HEK293 (cell line): ENCODE results near the gene IL1RAPL1.
"Not testable (repeated sequence)": the region's sequence is repeated elsewhere in the genome, so short reads cannot be mapped to it uniquely, and the experiment has no call there.

Experiments
- CTCF ChIA-PET: fragments of 350-600 bp; formaldehyde crosslinking; extraction: SDS; loops from one replicate; lab custom pipeline; 2021; ENCODE audit warnings: antibody characterized with exemption; lab: Yijun Ruan, JAX
- POLR2A ChIA-PET: fragments of 300-600 bp; formaldehyde crosslinking; extraction: SDS; loops from one replicate; lab custom pipeline; 2020; ENCODE audit warnings: antibody characterized with exemption, inconsistent platforms; lab: Yijun Ruan, JAX
- H3K27ac ChIP-seq: fragments of 200-500 bp; sonication (Bioruptor generic); 2 replicates; pipeline ENCODE4 v1.5.1; 2014; ENCODE audit warnings: low read depth, low read length, control low read depth, inconsistent platforms; ENCODE audit errors: extremely low read depth
- H3K36me3 ChIP-seq, 2 experiments: fragments of 200-500 bp in 1 of 2; sonication (Bioruptor generic) in 1 of 2; 1 replicate in 1 of 2; 2 replicates in 1 of 2; pipeline ENCODE4 v1.5.1; 2014 to 2017; ENCODE audit warnings: inconsistent platforms in 2 of 2, low read length in 2 of 2; ENCODE audit not compliant: control insufficient read depth in 2 of 2, insufficient read depth in 1 of 2
- H3K4me1 ChIP-seq: fragments of 200-500 bp; sonication (Bioruptor generic); 2 replicates; pipeline ENCODE4 v1.5.1; 2014; ENCODE audit warnings: mild to moderate bottlenecking, low read length, inconsistent platforms; ENCODE audit not compliant: control insufficient read depth, insufficient read depth
- H3K4me3 ChIP-seq: 2 replicates; pipeline ENCODE4 v1.5.1; 2011; ENCODE audit warnings: low read depth, mild to moderate bottlenecking, control low read depth, low read length, moderate library complexity
- H3K9me3 ChIP-seq: fragments of 200-500 bp; sonication (Bioruptor generic); 2 replicates; pipeline ENCODE4 v1.5.1; 2014; ENCODE audit warnings: low read depth, low read length, inconsistent platforms; ENCODE audit not compliant: control insufficient read depth, insufficient read depth
- BCL11B ChIP-seq: fragments of 450-650 bp; formaldehyde crosslinking; IDR thresholded peaks from 2 replicates; pipeline ENCODE4 v1.5.1; 2016; ENCODE audit warnings: low read depth, missing biosample characterization, missing genetic modification characterization
- HIC1 ChIP-seq: fragments of 450-650 bp; formaldehyde crosslinking; IDR thresholded peaks from 2 replicates; pipeline ENCODE4 v1.5.1; 2016; ENCODE audit warnings: missing biosample characterization, missing genetic modification characterization
- HOXC10 ChIP-seq: sonication (generic); formaldehyde crosslinking; IDR thresholded peaks from 2 replicates; pipeline ENCODE4 v1.8.1; 2023; ENCODE audit warnings: mild to moderate bottlenecking, missing genetic modification reagents
- HOXD13 ChIP-seq: sonication (generic); formaldehyde crosslinking; IDR thresholded peaks from 2 replicates; pipeline ENCODE4 v1.8.0; 2022; ENCODE audit warnings: missing genetic modification reagents, borderline replicate concordance
- SP2 ChIP-seq: fragments of 450-650 bp; formaldehyde crosslinking; IDR thresholded peaks from 2 replicates; pipeline ENCODE4 v1.5.1; 2016; ENCODE audit warnings: missing biosample characterization, missing genetic modification characterization
- ZBTB11 ChIP-seq: fragments of 450-650 bp; formaldehyde crosslinking; conservative IDR thresholded peaks from 2 replicates; pipeline ENCODE4 v1.5.1; 2016; ENCODE audit warnings: low read depth, missing biosample characterization, missing genetic modification characterization
- ZBTB8A ChIP-seq: fragments of 450-650 bp; formaldehyde crosslinking; IDR thresholded peaks from 2 replicates; pipeline ENCODE4 v1.5.1; 2016; ENCODE audit warnings: missing biosample characterization, missing genetic modification characterization
- ZNF10 ChIP-seq: fragments of 450-650 bp; formaldehyde crosslinking; IDR thresholded peaks from 2 replicates; pipeline ENCODE4 v1.5.1; 2017; ENCODE audit warnings: missing biosample characterization, missing genetic modification characterization
- ZNF221 ChIP-seq: fragments of 450-650 bp; formaldehyde crosslinking; IDR thresholded peaks from 2 replicates; pipeline ENCODE4 v1.5.1; 2017; ENCODE audit warnings: missing biosample characterization, missing genetic modification characterization, borderline replicate concordance
- ZNF335 ChIP-seq: fragments of 450-650 bp; formaldehyde crosslinking; conservative IDR thresholded peaks from 2 replicates; pipeline ENCODE4 v1.5.1; 2016; ENCODE audit warnings: missing biosample characterization, missing genetic modification characterization
- ZNF37A ChIP-seq: fragments of 450-650 bp; IDR thresholded peaks from 2 replicates; pipeline ENCODE4 v1.5.1; 2018; ENCODE audit warnings: missing biosample characterization, missing genetic modification characterization
- ZNF394 ChIP-seq: fragments of 450-650 bp; formaldehyde crosslinking; IDR thresholded peaks from 2 replicates; pipeline ENCODE4 v1.5.1; 2016; ENCODE audit warnings: missing biosample characterization, missing genetic modification characterization, mild to moderate bottlenecking, moderate library complexity, borderline replicate concordance
- ZNF510 ChIP-seq: fragments of 450-650 bp; formaldehyde crosslinking; IDR thresholded peaks from 2 replicates; pipeline ENCODE4 v1.5.1; 2018; ENCODE audit warnings: mild to moderate bottlenecking, missing genetic modification characterization, missing biosample characterization; ENCODE audit not compliant: insufficient replicate concordance
- ZNF560 ChIP-seq: fragments of 450-650 bp; formaldehyde crosslinking; IDR thresholded peaks from 2 replicates; pipeline ENCODE4 v1.5.1; 2017; ENCODE audit warnings: missing biosample characterization, missing genetic modification characterization, borderline replicate concordance
- ZNF645 ChIP-seq: fragments of 450-650 bp; formaldehyde crosslinking; IDR thresholded peaks from 2 replicates; pipeline ENCODE4; 2016; ENCODE audit warnings: missing biosample characterization, missing genetic modification characterization
- ZNF792 ChIP-seq: fragments of 450-650 bp; formaldehyde crosslinking; IDR thresholded peaks from 2 replicates; pipeline ENCODE4 v1.5.1; 2016; ENCODE audit warnings: missing biosample characterization, missing genetic modification characterization
- ZSCAN18 ChIP-seq: fragments of 450-650 bp; formaldehyde crosslinking; IDR thresholded peaks from 2 replicates; pipeline ENCODE4 v1.5.1; 2016; ENCODE audit warnings: missing biosample characterization, missing genetic modification characterization
- TF ChIP-seq, protein P1 (sequence below): fragments of 450-650 bp; formaldehyde crosslinking; IDR thresholded peaks from 2 replicates; pipeline ENCODE4 v1.5.1; 2016; ENCODE audit warnings: missing biosample characterization, missing genetic modification characterization, low read depth
- TF ChIP-seq, protein P2 (sequence below): fragments of 450-650 bp; formaldehyde crosslinking; conservative IDR thresholded peaks from 2 replicates; pipeline ENCODE4 v1.5.1; 2016; ENCODE audit warnings: low read depth, missing biosample characterization, missing genetic modification characterization

The IL1RAPL1 gene

DNA sequence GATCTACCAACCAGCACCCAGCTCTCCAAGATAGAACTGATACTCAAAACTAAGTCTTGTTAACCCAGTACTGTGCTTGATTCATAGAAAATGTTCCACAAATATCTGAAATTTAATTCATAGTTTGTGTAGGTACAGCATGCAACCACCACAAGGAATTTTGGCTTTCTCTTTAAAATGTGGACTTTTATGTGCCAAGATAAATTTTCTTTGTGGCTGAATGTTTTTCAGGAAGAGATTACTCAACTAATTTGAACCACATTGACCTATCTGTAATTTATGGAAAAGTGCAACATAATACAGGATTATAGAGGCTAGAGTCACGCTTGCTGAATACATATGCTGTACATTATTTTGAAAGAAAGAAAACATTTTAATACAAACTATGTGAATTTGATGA, 730.8 kb downstream of the IL1RAPL1 start:
- Histone ChIP-seq H3K4me1 (no peaks in the 10 kb centered on the region), H3K27ac (no peak overlapping the region), H3K36me3 (no peaks in the 10 kb centered on the region), H3K4me3 (no peak overlapping the region), H3K9me3 (no peaks in the 10 kb centered on the region)
- no peak for TF ChIP-seq ZNF10
- no peak for TF ChIP-seq HOXC10 (CRISPR knock-in tag)
- no peak for TF ChIP-seq SP2 (tag by site-specific recombination)
- TF ChIP-seq ZNF335 (tag by site-specific recombination): no peak
- no peak for TF ChIP-seq ZNF37A (tag by site-specific recombination)
- TF ChIP-seq ZSCAN18 (tag by site-specific recombination): no peak
- TF ChIP-seq ZNF560: no peak
- no peak for TF ChIP-seq ZNF221 (tag by site-specific recombination)
- no peak for TF ChIP-seq BCL11B (tag by site-specific recombination)
- no peak for TF ChIP-seq HOXD13 (CRISPR knock-in tag)
- TF ChIP-seq, protein P1, sequence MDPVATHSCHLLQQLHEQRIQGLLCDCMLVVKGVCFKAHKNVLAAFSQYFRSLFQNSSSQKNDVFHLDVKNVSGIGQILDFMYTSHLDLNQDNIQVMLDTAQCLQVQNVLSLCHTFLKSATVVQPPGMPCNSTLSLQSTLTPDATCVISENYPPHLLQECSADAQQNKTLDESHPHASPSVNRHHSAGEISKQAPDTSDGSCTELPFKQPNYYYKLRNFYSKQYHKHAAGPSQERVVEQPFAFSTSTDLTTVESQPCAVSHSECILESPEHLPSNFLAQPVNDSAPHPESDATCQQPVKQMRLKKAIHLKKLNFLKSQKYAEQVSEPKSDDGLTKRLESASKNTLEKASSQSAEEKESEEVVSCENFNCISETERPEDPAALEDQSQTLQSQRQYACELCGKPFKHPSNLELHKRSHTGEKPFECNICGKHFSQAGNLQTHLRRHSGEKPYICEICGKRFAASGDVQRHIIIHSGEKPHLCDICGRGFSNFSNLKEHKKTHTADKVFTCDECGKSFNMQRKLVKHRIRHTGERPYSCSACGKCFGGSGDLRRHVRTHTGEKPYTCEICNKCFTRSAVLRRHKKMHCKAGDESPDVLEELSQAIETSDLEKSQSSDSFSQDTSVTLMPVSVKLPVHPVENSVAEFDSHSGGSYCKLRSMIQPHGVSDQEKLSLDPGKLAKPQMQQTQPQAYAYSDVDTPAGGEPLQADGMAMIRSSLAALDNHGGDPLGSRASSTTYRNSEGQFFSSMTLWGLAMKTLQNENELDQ (tag by site-specific recombination): no peak
- TF ChIP-seq ZNF792 (tag by site-specific recombination): no peak
- no peak for TF ChIP-seq ZNF645 (tag by site-specific recombination)
- no peak for TF ChIP-seq HIC1 (tag by site-specific recombination)
- CTCF ChIA-PET: no interaction called here
- POLR2A ChIA-PET: interaction anchor here (0.6 kb wide), 1 partner anchor 23 kb away, joined by 3 read pairs; no protein-coding TSS in a partner anchor

GRCh38 chrX:29332429-29332828, 745.2 kb downstream of the IL1RAPL1 start:
- CTCF ChIA-PET, H3K4me3 ChIP-seq, H3K36me3 ChIP-seq, H3K4me1 ChIP-seq, POLR2A ChIA-PET, H3K9me3 ChIP-seq, H3K27ac ChIP-seq: not testable (repeated sequence)
- TF ChIP-seq, protein P2, sequence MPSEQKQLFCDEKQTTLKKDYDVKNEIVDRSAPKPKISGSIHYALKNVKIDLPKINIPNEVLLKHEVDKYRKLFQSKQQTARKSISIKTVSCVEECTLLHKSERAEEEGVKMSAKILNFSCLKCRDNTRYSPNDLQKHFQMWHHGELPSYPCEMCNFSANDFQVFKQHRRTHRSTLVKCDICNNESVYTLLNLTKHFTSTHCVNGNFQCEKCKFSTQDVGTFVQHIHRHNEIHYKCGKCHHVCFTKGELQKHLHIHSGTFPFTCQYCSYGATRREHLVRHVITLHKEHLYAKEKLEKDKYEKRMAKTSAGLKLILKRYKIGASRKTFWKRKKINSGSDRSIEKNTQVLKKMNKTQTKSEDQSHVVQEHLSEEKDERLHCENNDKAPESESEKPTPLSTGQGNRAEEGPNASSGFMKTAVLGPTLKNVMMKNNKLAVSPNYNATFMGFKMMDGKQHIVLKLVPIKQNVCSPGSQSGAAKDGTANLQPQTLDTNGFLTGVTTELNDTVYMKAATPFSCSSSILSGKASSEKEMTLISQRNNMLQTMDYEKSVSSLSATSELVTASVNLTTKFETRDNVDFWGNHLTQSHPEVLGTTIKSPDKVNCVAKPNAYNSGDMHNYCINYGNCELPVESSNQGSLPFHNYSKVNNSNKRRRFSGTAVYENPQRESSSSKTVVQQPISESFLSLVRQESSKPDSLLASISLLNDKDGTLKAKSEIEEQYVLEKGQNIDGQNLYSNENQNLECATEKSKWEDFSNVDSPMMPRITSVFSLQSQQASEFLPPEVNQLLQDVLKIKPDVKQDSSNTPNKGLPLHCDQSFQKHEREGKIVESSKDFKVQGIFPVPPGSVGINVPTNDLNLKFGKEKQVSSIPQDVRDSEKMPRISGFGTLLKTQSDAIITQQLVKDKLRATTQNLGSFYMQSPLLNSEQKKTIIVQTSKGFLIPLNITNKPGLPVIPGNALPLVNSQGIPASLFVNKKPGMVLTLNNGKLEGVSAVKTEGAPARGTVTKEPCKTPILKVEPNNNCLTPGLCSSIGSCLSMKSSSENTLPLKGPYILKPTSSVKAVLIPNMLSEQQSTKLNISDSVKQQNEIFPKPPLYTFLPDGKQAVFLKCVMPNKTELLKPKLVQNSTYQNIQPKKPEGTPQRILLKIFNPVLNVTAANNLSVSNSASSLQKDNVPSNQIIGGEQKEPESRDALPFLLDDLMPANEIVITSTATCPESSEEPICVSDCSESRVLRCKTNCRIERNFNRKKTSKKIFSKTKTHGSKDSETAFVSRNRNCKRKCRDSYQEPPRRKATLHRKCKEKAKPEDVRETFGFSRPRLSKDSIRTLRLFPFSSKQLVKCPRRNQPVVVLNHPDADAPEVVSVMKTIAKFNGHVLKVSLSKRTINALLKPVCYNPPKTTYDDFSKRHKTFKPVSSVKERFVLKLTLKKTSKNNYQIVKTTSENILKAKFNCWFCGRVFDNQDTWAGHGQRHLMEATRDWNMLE (tag by site-specific recombination): peak; percentile 62; the same call in 1 of the 2 replicates
- TF ChIP-seq ZNF510 (tag by site-specific recombination): peak; percentile 16
- 0 out of 2 replicates have a peak, but pooled peaks have one; percentile 24 for TF ChIP-seq ZNF560
- peak; percentile 37; the same call in 1 of the 2 replicates for TF ChIP-seq ZNF394
- peak; percentile 34 for TF ChIP-seq ZBTB8A (tag by site-specific recombination)
- TF ChIP-seq ZBTB11 (tag by site-specific recombination): peak; percentile 62; the same call in 1 of the 2 replicates
